Neural cell (in vitro differentiated cells): ENCODE data around the gene LINC00632. TPM values are rescaled to one million over a fixed set of nuclear protein-coding genes. Genes with fewer than 3 reads are reported as not detected.

Experiments used
- H2AFZ ChIP-seq: fragments of 200-600, 300-800 bp; sonication (generic), shearing (Covaris generic); 2 replicates; pipeline ENCODE4 v1.6.0; 2014; ENCODE audit warnings: low read depth, mild to moderate bottlenecking, antibody characterized with exemption, low read length, moderate library complexity
- H3F3A ChIP-seq: fragments of 200-600 bp; shearing (Covaris generic); 2 replicates; pipeline ENCODE4 v1.6.1; 2016; ENCODE audit warnings: mild to moderate bottlenecking, moderate library complexity, mixed read lengths, antibody characterized with exemption, low read length; ENCODE audit not compliant: insufficient read depth, poor library complexity, severe bottlenecking
- H3K27ac ChIP-seq: fragments of 200-600, 300-800 bp; sonication (generic), shearing (Covaris generic); 2 replicates; pipeline ENCODE4 v1.5.1; 2014; ENCODE audit warnings: mild to moderate bottlenecking, low read length, moderate library complexity
- H3K27me3 ChIP-seq: fragments of 300-800, 200-600 bp; sonication (generic), shearing (Covaris generic); 2 replicates; pipeline ENCODE4 v1.6.0; 2014; ENCODE audit warnings: mild to moderate bottlenecking, low read depth, low read length, moderate library complexity; ENCODE audit not compliant: insufficient read depth
- H3K36me3 ChIP-seq: fragments of 300-800, 200-600 bp; sonication (generic), shearing (Covaris generic); 2 replicates; pipeline ENCODE4 v1.5.1; 2014; ENCODE audit warnings: mild to moderate bottlenecking, antibody characterized with exemption, low read length, moderate library complexity; ENCODE audit not compliant: insufficient read depth
- H3K4me2 ChIP-seq: fragments of 300-800, 200-600 bp; sonication (generic), shearing (Covaris generic); 2 replicates; pipeline ENCODE4 v1.6.0; 2014; ENCODE audit warnings: mild to moderate bottlenecking, low read length
- H3K4me3 ChIP-seq: fragments of 300-800, 200-600 bp; sonication (generic), shearing (Covaris generic); 2 replicates; pipeline ENCODE4 v1.5.1; 2014; ENCODE audit warnings: mild to moderate bottlenecking, low read length, moderate library complexity
- H3K79me2 ChIP-seq: fragments of 200-600 bp; shearing (Covaris generic); replicated peaks from 2 replicates; pipeline ENCODE4 v1.6.0; 2014; ENCODE audit warnings: mild to moderate bottlenecking, low read length, moderate library complexity; ENCODE audit not compliant: insufficient read depth
- H3K9ac ChIP-seq: fragments of 300-800, 200-600 bp; sonication (generic), shearing (Covaris generic); 2 replicates; pipeline ENCODE4 v1.6.1; 2016; ENCODE audit warnings: mild to moderate bottlenecking, low read length, mixed read lengths
- H3K9me2 ChIP-seq: fragments of 200-600 bp; shearing (Covaris generic); 2 replicates; pipeline ENCODE4 v1.6.1; 2016; ENCODE audit warnings: mild to moderate bottlenecking, low read length, mixed read lengths; ENCODE audit not compliant: insufficient read depth
- H3K9me3 ChIP-seq: fragments of 200-600, 300-800 bp; sonication (generic), shearing (Covaris generic); 2 replicates; pipeline ENCODE4 v1.6.1; 2016; ENCODE audit warnings: mild to moderate bottlenecking, mixed run types, low read length, moderate library complexity, mixed read lengths
- H4K20me1 ChIP-seq: fragments of 200-600 bp; shearing (Covaris generic); 2 replicates; pipeline ENCODE4 v1.6.1; 2016; ENCODE audit warnings: mild to moderate bottlenecking, mixed run types; ENCODE audit not compliant: insufficient read depth
- EP300 ChIP-seq: fragments of 450-650 bp; conservative IDR thresholded peaks from 2 replicates; pipeline ENCODE4 v1.6.1; 2014; ENCODE audit warnings: antibody characterized with exemption, mild to moderate bottlenecking, moderate library complexity; ENCODE audit not compliant: poor library complexity, severe bottlenecking
- EZH2 ChIP-seq: fragments of 200-600, 300-800 bp; shearing (Covaris generic), sonication (generic); IDR thresholded peaks from 2 replicates; pipeline ENCODE4 v1.6.1; 2014; ENCODE audit warnings: antibody characterized with exemption, low read length, borderline replicate concordance, mild to moderate bottlenecking; ENCODE audit not compliant: insufficient read depth, poor library complexity, severe bottlenecking
- MXI1 ChIP-seq: fragments of 450-650 bp; conservative IDR thresholded peaks from 2 replicates; pipeline ENCODE4 v1.6.1; 2014; ENCODE audit warnings: antibody characterized with exemption, mild to moderate bottlenecking; ENCODE audit not compliant: poor library complexity, severe bottlenecking
- POLR2AphosphoS5 ChIP-seq: IDR thresholded peaks from 2 replicates; pipeline ENCODE4 v1.6.1; 2012
- RAD21 ChIP-seq: fragments of 450-650 bp; conservative IDR thresholded peaks from 2 replicates; pipeline ENCODE4 v1.6.1; 2014; ENCODE audit warnings: antibody characterized with exemption, mild to moderate bottlenecking, moderate library complexity
- SMC3 ChIP-seq: fragments of 450-650 bp; conservative IDR thresholded peaks from 2 replicates; pipeline ENCODE4 v1.6.1; 2014; ENCODE audit warnings: antibody characterized with exemption, mild to moderate bottlenecking, moderate library complexity; ENCODE audit not compliant: poor library complexity
- TAF1 ChIP-seq: IDR thresholded peaks from 2 replicates; pipeline ENCODE4 v1.6.1; 2012; ENCODE audit warnings: low read depth
- polyA plus RNA-seq: library from polyadenylated mRNA; depleted of rRNA; stranded (reverse); fragments of >200 nt; gene quantifications from 2 replicates; pipeline ENCODE4 v1.2.3, GENCODE V29; 2014
- TF ChIP-seq, protein P1 (sequence below): IDR thresholded peaks from 2 replicates; pipeline ENCODE4 v1.6.1; 2012; ENCODE audit warnings: borderline replicate concordance
- TF ChIP-seq, protein P2 (sequence below): fragments of 450-650 bp; IDR thresholded peaks from 2 replicates; pipeline ENCODE4 v1.5.1; 2014; ENCODE audit warnings: antibody characterized with exemption, mild to moderate bottlenecking, moderate library complexity; ENCODE audit not compliant: poor library complexity, severe bottlenecking

The LINC00632 gene
- polyA plus RNA-seq, 1 donor from 2014 or later = 13.8 TPM

DNA sequence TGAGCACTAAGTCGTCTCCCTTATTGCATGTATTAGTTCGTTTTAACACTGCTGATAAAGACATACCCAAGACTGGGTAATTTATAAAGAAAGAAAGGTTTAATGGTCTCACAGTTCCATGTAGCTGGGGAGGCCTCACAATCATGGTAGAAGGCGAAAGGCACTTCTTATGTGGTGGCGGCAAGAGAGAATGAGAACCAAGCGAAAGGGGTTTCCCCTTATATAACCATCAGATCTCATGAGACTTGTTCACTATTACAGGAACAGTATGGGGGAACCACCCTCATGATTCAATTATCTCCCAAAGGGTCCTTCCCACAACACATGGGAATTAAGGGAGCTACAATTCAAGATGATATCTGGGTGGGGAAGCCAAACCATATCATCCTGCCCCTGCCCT, 85.1 kb downstream of the LINC00632 start:
- Histone ChIP-seq H3K4me2 (no peak overlapping the region), H3K36me3 (no peaks in the 10 kb centered on the region), H3K9me3 (no peaks in the 10 kb centered on the region), H2AFZ (no peak overlapping the region), H3K9ac (no peak overlapping the region), H3K27me3 (no peaks in the 10 kb centered on the region), H3K4me3 (no peak overlapping the region), H3K9me2 (no peaks in the 10 kb centered on the region), H3K27ac (no peak overlapping the region), H3F3A (no peaks in the 10 kb centered on the region), H4K20me1 (no peaks in the 10 kb centered on the region), H3K79me2 (no peaks in the 10 kb centered on the region)
- no peak for TF ChIP-seq POLR2AphosphoS5
- TF ChIP-seq EZH2 = no peak
- no peak for TF ChIP-seq EP300
- no peak for TF ChIP-seq MXI1
- TF ChIP-seq, protein P1, sequence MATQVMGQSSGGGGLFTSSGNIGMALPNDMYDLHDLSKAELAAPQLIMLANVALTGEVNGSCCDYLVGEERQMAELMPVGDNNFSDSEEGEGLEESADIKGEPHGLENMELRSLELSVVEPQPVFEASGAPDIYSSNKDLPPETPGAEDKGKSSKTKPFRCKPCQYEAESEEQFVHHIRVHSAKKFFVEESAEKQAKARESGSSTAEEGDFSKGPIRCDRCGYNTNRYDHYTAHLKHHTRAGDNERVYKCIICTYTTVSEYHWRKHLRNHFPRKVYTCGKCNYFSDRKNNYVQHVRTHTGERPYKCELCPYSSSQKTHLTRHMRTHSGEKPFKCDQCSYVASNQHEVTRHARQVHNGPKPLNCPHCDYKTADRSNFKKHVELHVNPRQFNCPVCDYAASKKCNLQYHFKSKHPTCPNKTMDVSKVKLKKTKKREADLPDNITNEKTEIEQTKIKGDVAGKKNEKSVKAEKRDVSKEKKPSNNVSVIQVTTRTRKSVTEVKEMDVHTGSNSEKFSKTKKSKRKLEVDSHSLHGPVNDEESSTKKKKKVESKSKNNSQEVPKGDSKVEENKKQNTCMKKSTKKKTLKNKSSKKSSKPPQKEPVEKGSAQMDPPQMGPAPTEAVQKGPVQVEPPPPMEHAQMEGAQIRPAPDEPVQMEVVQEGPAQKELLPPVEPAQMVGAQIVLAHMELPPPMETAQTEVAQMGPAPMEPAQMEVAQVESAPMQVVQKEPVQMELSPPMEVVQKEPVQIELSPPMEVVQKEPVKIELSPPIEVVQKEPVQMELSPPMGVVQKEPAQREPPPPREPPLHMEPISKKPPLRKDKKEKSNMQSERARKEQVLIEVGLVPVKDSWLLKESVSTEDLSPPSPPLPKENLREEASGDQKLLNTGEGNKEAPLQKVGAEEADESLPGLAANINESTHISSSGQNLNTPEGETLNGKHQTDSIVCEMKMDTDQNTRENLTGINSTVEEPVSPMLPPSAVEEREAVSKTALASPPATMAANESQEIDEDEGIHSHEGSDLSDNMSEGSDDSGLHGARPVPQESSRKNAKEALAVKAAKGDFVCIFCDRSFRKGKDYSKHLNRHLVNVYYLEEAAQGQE = no peak
- TF ChIP-seq TAF1 = no peak
- TF ChIP-seq, protein P2, sequence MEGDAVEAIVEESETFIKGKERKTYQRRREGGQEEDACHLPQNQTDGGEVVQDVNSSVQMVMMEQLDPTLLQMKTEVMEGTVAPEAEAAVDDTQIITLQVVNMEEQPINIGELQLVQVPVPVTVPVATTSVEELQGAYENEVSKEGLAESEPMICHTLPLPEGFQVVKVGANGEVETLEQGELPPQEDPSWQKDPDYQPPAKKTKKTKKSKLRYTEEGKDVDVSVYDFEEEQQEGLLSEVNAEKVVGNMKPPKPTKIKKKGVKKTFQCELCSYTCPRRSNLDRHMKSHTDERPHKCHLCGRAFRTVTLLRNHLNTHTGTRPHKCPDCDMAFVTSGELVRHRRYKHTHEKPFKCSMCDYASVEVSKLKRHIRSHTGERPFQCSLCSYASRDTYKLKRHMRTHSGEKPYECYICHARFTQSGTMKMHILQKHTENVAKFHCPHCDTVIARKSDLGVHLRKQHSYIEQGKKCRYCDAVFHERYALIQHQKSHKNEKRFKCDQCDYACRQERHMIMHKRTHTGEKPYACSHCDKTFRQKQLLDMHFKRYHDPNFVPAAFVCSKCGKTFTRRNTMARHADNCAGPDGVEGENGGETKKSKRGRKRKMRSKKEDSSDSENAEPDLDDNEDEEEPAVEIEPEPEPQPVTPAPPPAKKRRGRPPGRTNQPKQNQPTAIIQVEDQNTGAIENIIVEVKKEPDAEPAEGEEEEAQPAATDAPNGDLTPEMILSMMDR = no peak
- TF ChIP-seq SMC3 = no peak
- TF ChIP-seq RAD21 = no peak

DNA sequence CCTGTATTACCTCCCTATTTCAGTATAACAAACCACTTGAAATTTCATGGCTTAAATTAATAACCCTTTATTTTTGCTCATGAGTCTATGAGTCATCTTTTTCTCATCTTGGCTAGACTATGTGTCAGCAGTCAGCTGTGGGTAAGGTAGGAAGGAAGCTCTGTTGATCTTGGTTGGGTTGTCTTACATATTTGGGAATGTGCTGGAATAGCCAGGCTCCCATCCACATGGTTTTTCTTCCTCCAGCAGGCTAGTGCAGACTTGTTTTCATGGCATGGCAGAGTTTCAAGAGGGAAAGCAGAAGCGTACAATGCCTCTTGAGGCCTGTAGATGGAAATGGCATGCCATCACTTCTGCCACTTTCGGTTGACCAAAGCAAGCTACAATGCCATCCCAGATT, 89.7 kb downstream of the LINC00632 start:
- no peak overlapping the region for H3K4me3 ChIP-seq
- no peaks in the 10 kb centered on the region for H3K36me3 ChIP-seq
- TF ChIP-seq RAD21 = no peak
- TF ChIP-seq, protein P1 = no peak
- TF ChIP-seq SMC3 = no peak
- TF ChIP-seq TAF1 = no peak
- TF ChIP-seq EZH2 = no peak
- no peak for TF ChIP-seq MXI1
- no peak for TF ChIP-seq EP300
- TF ChIP-seq, protein P2 = no peak
- no peak for TF ChIP-seq POLR2AphosphoS5
- no peak overlapping the region for H3K4me2 ChIP-seq
- H4K20me1 ChIP-seq = no peaks in the 10 kb centered on the region
- H3K27ac ChIP-seq = no peak overlapping the region
- H3K79me2 ChIP-seq = no peaks in the 10 kb centered on the region
- no peaks in the 10 kb centered on the region for H3K9me2 ChIP-seq
- no peak overlapping the region for H2AFZ ChIP-seq
- no peak overlapping the region for H3K9ac ChIP-seq
- H3F3A ChIP-seq = no peaks in the 10 kb centered on the region
- H3K9me3 ChIP-seq = no peaks in the 10 kb centered on the region
- H3K27me3 ChIP-seq = no peaks in the 10 kb centered on the region
